ENCODE data around the gene TRIM9. TPM values are rescaled to one million over a fixed set of nuclear protein-coding genes. Genes with fewer than 3 reads are reported as not detected.
"Not testable (repeated sequence)": the region's sequence is repeated elsewhere in the genome, so short reads cannot be mapped to it uniquely, and the experiment has no call there.

Gene TRIM9
- total RNA-seq, 1 experiment from 2014 or later = 0.02 TPM

DNA sequence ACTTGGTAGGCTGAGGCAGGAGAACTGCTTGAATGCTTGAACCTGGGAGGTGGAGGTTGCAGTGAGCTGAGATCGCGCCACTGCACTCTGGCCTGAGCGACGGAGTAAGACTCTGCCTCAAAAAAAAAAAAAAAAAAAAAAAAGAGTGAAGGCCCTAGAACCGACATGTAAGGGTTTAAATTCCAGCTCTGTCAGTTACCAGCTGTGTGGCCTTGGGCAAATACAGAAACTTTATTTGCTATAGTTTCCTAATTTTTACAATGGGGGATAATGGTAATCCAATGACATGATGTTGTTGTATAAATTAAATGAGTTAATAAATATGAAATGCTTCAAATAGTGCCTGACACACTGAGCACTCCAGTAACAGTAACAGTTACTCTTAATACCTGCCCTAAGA is 131.0 kb downstream of the TRIM9 start:
- DNase-seq (ENCODE audit: low spot score) = no peak

DNA sequence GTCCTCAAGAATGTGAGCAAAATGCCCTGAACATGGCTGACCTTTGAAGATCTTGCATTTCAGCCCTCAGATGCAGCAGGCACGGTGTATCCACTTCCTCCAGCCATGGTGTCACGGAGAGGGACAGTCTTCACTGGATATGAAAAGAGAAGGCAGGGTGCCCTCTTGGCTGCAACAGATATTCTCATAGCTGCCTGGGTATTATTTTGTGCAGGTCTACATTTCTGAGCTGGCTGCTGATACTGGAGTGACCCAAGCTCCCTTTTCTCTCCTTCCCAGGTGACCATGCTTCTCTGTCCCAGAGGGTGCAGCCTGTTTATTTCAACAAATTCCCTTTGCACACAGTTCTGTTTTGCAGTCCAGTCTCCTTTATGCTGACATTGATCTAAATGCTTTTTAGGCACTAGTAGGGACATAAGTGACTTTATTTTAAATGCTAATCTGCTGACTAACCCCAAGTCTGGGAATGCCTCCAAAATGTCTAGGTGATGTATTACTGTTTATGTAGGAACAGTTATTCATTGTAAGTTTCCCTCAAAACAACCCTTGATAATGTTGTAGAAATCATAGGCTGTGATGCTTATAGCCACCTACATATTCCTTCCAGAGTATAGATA is 133.2 kb downstream of the TRIM9 start:
- peak; percentile 90 for DNase-seq (ENCODE audit: low spot score)

DNA sequence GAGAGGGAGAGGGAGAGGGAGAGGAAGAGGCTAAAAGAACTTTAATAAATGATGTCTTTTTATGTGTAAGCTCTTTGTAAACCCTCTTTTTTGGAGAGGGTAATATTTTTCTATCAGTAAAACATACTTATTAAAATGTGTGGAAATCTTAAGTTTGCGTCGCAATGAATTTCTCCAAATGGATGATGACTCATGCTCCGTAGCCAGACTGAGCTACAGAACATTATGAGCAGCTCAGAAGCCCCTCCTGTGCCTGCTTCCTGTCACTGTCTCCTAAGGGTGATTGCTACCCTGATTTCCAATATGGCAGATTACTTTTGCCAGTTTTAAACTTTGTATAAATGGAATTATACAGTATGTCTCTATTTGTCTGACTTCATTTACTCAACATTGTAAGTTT is 137.6 kb downstream of the TRIM9 start:
- peak; percentile 52 for DNase-seq (ENCODE audit: low spot score)

DNA sequence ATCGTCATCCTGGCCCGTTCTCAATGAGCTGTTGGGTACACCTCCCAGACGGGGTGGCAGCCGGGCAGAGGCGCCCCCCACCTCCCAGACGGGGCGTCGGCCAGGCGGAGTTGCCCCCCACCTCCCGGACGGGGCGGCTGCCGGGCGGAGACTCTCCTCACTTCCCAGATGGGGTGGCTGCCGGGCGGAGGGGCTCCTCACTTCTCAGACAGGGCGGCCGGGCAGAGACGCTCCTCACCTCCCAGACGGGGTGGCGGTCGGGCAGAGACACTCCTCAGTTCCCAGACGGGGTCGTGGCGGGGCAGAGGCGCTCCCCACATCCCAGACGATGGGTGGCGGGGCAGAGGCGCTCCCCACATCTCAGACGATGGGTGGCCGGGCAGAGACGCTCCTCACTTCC is 138.5 kb downstream of the TRIM9 start:
- not testable (repeated sequence) for DNase-seq (ENCODE audit: low spot score)

DNA sequence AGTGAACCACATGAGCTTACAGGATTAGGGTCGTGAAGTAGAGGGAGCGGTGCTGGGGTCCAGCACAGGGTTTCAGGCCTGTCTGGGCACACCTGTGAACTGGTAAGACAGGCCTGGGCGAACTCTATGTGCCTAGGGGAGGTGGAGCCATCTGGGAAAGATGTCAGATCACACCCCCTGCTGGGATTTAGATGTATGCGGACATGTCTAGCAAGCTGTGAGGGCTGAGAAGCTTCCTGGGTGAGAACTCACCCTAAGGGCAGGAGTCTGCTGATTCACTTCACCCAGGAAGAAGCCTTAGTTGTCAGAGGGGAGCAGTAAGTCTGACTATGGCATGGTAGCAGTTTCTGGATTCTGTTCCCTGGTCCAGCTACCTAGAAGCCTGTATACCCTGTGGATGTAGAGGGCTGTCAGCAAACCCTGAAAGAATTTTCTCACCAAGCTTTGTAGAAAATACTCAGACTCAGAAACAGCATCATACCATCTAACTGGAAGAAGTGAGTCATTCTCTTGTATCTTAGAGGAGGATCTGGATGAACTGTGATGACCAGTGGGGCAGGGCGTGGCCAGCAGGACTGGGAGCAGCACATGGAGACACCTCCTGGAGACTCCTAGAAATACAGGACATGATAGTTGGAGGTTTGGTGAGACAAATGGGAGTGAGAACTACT is 139.4 kb downstream of the TRIM9 start:
- DNase-seq (ENCODE audit: low spot score) = peak; percentile 94

DNA sequence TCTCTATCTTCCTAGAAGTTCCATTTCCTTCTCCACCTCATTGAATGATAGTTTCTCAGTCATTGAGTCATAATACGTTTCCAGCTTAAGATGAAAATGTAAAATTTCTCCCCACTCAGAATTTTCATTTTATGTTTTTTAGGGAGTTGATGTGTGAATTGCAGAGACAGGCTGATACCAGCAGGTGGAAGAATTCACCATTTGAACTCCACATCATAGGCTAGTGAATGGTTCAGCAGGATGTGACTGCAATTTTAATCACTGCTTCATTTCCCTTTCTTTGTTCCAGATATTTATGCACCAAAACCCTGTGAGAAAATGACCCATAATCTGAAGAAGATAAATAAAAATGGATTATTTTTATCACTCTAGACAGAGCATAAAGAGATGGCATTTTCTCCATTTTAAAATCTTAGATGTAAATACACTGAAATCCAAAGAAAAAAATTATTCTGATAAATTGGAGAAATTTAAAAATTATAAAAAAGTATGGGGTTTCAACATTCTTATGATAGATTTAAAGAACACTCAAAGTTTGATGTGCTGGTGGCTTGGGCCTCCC is 140.0 kb downstream of the TRIM9 start:
- peak; percentile 50 for DNase-seq (ENCODE audit: low spot score)

DNA sequence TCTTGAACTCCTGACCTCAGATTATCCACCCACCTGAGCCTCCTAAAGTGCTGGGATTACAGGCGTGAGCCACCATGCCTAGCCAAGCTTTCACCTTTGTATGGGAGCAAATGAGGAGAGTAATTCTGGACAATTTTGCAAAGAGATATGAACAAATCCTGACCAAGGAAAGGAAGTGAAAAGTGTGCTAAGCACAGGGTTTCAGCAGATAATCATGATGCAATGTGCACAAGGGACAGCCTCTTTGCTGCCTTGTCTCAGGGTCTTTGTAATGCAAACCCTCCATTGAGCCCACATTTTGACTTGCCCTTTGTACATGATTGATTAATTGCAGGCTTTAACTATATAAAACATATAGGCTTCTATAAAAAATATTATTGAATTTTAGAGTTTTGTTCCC is 141.4 kb downstream of the TRIM9 start:
- DNase-seq (ENCODE audit: low spot score) = no peak

DNA sequence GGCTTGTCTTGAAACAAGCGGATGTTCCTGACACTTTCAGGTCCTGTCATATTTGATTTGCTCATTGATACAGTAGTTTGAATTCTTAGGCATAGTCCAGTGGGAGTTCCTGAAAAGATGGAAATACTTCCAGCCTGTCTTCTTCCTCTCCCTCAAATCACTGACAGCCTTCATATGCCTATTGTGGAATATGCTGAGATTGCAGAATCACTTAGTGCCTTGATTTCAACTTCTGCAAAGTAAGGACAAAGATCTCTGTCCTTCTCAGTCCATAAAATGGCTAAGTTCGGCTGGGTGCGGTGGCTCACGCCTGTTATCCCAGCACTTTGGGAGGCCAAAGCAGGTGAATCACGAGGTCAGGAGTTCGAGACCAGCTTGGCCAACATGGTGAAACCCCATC is 143.9 kb downstream of the TRIM9 start:
- no peak for DNase-seq (ENCODE audit: low spot score)

DNA sequence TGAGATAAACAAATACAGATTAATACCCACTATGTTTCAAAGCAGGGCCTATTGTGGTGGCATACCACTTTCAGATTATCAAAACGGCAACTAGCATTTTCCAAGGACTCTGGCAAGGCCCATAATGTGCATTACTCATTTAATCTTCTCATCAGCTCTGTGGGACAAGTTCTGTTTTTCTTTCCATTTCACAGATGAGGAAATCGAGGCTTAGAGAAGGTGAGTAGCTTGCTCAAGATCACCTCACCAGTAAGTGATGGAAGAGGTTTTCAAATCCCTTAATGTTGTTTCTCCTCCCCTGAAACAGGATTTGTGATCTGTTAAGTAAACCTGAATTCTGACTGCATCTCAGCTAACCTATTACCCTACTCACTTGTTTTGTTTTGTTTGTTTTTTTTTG is 146.7 kb downstream of the TRIM9 start:
- DNase-seq (ENCODE audit: low spot score) = no peak

DNA sequence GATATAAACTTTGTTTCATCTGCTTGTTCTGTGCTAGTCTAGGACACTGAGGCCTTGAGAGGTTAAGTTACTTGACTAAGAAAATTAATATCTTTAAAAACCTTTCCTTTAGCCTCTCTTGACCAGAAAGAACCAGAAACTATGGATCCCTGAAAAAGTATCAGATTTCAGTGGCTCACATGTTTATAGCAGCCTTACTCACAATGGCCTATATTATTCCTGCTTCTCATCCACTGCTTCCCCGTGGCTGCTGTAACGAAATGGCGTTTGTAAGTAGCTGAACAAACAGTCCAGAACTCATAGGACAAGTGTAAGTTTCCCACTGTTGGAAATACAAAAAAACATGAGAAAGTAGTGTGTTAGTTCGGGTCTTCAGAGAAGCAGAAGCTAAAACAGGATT is 147.5 kb downstream of the TRIM9 start:
- no peak for DNase-seq (ENCODE audit: low spot score)

DNA sequence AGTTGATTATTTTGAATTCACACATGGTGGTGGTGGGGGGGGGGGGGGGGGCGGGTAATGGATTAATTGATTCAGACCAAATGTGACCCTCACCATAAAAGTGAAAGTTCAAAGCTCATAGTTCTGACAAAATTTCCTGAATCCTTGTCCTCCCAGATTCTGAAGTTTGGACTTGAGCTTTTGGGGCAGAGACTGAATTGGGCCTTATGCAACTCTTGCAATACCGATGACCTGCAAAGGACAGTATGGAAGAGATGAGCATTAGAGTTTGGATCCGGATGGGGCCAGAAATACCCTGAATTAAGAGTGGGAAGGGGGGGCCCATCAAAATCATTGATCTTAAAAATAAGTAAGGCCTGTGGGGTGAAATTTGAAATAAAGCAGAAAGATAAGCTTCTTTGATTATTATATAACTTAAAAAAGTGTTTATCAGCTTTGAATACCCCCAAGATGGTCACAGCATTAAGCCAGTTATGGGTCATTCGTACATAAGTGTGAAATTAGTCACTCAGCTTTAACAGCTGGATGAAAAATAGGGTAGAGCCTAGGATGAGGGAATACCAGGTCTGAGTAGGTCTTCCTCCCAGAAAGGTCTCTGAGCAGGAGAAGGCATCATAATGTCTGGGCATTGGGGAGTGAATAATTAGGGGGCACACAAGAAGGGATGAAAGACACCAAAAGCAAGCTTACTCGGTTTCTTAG is 148.5 kb downstream of the TRIM9 start:
- no peak for DNase-seq (ENCODE audit: low spot score)

DNA sequence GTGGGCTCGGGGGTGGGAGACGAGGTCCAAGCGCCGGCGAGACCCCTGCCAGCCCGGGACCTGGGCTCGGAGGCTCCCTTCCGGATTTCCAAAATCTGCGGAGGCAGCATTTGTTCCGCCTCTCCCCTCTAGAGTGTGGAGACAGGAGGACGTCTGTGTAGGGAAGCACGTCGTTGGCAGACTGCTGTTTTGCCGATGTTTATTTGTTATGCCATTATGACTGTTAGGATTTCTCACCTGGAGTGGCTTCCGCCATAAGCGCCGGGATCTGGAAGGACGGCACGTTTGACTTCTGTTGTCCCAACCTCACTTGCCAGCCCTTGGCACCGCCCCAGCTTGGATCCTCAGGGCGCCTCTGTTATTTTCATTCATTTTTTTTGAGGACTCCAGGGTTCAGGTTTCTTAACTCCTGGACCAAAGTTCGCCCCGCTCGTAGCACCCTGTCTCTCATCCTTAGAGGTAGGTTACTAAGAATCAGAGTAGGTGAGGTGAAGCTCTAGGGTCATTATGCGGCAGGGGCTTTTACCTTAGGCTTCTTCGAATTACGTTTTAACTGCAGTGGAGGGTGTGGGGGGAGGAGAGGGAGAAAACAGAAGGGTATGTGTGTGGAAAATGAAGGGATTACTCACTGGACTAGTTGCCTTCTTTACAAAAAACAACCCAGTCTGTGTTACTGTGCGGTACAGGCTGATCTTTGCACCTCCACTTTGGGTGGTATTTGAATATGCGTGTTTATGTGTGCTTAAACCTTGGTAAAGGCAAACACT is 150.1 kb downstream of the TRIM9 start:
- no peak for DNase-seq (ENCODE audit: low spot score)

DNA sequence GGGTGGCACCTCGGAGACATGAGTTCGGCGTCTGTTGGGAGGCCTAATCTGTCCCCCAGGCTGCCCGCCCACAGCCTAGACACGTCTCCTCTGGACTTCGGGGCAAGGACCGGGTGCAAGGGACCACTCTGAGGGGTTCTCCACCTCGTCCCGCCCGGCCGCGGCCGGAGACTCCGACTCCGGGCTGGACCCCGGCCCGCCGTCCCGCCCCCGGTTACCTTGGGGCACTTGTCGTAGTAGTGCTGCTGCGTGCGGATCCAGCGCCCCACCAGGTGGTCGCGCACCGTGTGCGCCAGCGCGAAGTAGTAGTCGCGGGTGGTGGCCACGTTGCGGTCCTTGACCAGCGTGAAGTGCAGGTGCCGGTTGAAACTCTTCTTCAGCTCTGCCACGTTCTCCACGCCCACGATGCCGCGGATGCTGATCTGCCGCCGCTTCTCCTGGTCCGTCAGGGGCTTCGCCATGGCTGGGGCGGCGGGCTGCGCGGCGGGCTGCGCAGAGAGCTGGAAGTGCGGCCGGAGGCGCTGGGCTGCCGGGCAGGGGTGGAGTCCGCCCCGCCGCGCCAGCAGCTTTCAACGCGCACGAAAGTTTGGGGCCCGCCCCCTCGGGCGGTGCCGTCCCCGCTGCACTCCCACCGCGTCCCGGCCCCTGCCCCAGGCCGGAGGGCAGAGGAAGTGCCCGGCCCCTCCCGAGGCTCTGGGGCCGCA is 150.8 kb downstream of the TRIM9 start, which contains the start of gene PYGL:
Gene PYGL (minus strand): TSS at position 541 of the 704 bp plus-strand sequence. CDS start 80 bp downstream, at position 461.
- no peak for DNase-seq (ENCODE audit: low spot score)

DNA sequence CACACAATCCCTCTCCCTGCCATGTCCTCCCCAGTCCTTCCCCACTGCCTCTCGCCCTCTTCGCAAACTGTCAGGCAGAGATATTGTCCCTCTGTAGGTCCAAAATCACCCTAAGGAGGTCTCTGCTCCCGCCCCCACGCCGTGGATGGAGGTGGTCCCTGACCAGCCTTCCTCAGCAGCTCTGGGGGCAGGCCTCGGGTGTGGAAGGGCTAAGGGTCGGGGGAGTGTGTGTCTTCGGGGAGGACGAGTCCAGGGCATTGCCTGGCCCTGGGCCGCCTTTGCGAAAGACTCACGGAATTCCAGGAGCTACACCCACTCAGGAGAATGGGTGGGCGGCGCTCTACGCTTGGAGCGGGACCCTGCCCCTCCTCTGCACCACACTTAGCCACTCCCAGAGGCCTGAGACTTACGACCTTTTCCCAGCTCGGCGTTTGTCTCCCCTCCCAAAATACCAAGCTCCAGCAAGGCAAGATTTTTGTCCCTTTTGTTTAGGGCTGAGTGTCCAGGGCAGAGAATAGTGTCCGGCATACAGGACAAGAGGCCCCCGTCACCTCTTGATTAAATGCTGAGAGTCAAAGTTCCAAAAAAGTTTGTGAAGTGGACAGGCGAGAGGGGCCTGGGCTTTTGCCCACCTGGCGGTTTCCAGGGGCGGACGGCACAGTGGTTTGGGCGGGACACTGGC is 151.5 kb downstream of the TRIM9 start:
- no peak for DNase-seq (ENCODE audit: low spot score)

DNA sequence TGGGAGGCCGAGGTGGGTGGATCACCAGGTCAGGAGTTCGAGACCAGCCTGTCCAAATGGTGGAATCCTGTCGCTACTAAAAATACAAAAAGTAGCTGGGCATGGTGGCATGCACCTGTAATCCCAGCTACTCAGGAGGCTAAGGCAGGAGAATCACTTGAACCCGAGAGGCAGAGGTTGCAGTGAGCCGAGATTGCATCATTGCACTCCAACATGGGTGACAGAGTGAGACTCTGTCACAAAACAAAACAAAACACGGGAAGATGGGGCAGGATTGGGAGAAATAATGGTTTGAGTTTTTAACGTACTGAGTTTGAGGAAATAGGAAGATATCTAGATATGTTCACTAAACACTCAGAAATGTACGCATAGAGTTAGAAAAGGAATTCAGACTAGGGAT is 153.3 kb downstream of the TRIM9 start:
- DNase-seq (ENCODE audit: low spot score) = not testable (repeated sequence)

DNA sequence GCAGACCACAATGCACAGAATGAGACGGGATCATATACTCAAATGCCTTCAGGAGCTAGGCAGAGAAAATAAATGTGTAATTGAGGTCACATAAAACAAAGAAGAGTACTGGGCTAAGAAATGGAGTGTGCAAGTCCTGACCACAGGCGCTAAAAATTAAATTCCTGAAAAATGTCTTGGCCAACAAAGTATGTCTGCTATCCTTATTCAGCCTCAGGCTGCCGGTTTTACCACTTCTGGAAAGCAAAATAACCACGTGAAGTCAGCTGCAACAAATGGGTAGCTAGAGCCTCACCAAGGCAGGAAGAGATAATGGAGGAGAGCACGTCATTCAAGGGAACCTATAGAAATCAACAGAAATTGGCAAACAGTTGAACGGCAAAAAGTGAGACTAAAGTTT is 153.8 kb downstream of the TRIM9 start:
- DNase-seq (ENCODE audit: low spot score) = no peak

DNA sequence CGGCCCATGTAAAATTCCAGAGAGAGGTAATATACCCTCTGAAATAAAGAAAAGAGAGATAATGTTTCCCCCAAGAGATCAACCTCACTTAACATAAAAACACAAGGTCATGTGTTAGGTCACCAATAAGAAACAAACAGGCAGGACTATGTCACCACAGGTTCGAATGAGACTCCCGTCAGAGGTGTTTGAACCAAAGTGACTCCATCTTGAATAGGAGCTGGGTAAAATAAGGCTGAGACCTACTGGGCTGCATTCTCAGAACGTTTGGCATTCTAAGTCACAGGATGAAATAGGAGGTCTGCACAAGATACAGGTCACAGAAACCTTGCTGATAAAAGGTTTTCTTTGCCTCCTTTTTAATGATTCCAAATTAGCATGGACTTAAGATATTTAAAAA is 157.1 kb downstream of the TRIM9 start:
- no peak for DNase-seq (ENCODE audit: low spot score)

DNA sequence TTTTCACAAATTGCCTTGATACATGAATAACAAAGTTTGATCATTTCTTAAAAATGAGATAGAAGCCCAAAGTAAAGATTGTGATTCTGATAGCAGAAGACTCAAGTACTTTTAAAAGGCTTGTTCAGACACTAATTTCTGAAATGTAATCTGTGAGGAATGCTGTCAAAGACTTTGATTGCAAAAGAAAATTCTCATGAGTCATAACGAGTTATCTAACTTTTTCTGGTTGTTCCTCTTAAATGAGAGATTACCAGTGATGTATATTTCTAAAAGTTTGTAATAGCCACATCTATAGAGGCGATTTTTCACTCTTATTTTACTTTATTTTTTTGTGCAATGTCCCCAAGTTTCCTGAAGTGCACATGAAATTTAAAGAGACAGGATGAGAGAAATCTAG is 157.6 kb downstream of the TRIM9 start:
- peak; percentile 30 for DNase-seq (ENCODE audit: low spot score)

DNA sequence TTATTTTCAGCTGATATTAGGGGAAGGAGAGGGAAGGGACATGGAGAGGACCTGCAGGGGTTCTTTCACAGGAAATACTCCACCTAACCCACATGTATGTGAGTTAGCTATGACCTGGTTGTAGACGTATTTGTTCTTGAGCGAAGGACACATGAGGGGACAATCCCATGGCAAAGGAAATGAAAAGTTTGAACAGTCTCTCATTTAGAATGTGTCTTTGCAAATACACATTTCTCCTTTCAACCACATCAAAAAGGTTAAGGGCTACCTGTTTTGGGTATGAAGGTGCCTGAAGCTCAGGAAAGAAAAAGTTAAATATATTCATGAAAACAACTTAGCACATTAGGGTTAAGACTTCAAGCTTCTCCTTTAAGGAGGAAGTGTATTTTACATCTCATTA is 158.0 kb downstream of the TRIM9 start:
- DNase-seq (ENCODE audit: low spot score) = no peak

DNA sequence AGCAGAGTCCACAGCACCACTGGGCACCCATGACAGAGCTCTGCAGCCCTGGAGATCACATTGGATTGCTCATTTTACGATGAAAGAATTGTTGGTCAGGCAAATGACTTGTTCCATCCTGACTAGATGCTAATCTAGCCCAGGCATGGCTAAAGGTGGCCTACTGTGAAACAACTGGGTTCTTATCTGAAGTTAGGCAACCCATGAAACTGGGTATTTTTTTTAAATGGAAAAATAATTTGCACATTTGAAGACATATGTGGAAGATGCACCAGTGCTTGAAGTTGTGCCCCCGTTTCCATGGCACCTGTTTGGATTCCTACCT is 158.9 kb downstream of the TRIM9 start:
- no peak for DNase-seq (ENCODE audit: low spot score)

Measured in A172 (cell line).